HepG2 (cell line): ENCODE data around the gene TIA1. TPM values are rescaled to one million over a fixed set of nuclear protein-coding genes. Genes with fewer than 3 reads are reported as not detected.
A peak's percentile ranks its signal among the peaks of the same experiment; 100 is the strongest.

Experiments
- CCDC6 ChIP-seq: sonication (generic); formaldehyde crosslinking; IDR thresholded peaks from 2 replicates; pipeline ENCODE4 v1.8.1; 2022; ENCODE audit warnings: mild to moderate bottlenecking, missing genetic modification reagents, moderate library complexity
- FIP1L1 ChIP-seq: fragments of 200-400 bp; formaldehyde crosslinking; IDR thresholded peaks from 2 replicates; pipeline ENCODE4 v1.6.1; 2018; ENCODE audit warnings: low read depth, mild to moderate bottlenecking, low read length, moderate library complexity, borderline replicate concordance; ENCODE audit not compliant: insufficient read depth
- FOSL2 ChIP-seq: sonication (generic); formaldehyde crosslinking; IDR thresholded peaks from 2 replicates; pipeline ENCODE4 v1.4.0; 2020; ENCODE audit warnings: missing genetic modification reagents
- GLI4 ChIP-seq: sonication (generic); formaldehyde crosslinking; IDR thresholded peaks from 2 replicates; pipeline ENCODE4 v1.5.1; 2020; ENCODE audit warnings: missing genetic modification reagents, mild to moderate bottlenecking, moderate library complexity, borderline replicate concordance
- HNF4G ChIP-seq, 2 experiments: sonication (generic) in 1 of 2; formaldehyde crosslinking in 1 of 2; IDR thresholded peaks; 2 replicates each; pipeline versions ENCODE4 v1.4.0 to v1.6.1; 2011 to 2020; ENCODE audit warnings: borderline replicate concordance in 2 of 2, low read depth in 2 of 2, mild to moderate bottlenecking in 2 of 2, low read length in 1 of 2, missing genetic modification reagents in 1 of 2, moderate library complexity in 1 of 2
- HNRNPK ChIP-seq: fragments of 200-400 bp; formaldehyde crosslinking; IDR thresholded peaks from 2 replicates; pipeline ENCODE4 v1.6.1; 2018; ENCODE audit warnings: low read length, low read depth, moderate library complexity, mild to moderate bottlenecking; ENCODE audit not compliant: poor library complexity, severe bottlenecking
- IRX3 ChIP-seq: sonication (generic); formaldehyde crosslinking; IDR thresholded peaks from 2 replicates; pipeline ENCODE4 v1.8.1; 2023; ENCODE audit warnings: mild to moderate bottlenecking, low read depth, missing genetic modification reagents, borderline replicate concordance
- MIXL1 ChIP-seq: IDR thresholded peaks from 2 replicates; pipeline ENCODE4 v1.6.1; 2016
- NFATC3 ChIP-seq: sonication (generic); formaldehyde crosslinking; IDR thresholded peaks from 2 replicates; pipeline ENCODE4 v1.5.1; 2020; ENCODE audit warnings: mild to moderate bottlenecking, missing genetic modification reagents
- SIX1 ChIP-seq: sonication (generic); formaldehyde crosslinking; IDR thresholded peaks from 2 replicates; pipeline ENCODE4 v1.4.0; 2020; ENCODE audit warnings: missing genetic modification reagents, borderline replicate concordance
- SMARCE1 ChIP-seq: fragments of 450-650 bp; IDR thresholded peaks from 2 replicates; pipeline ENCODE4 v1.6.1; 2017; ENCODE audit warnings: borderline replicate concordance
- SMYD3 ChIP-seq: sonication (generic); formaldehyde crosslinking; IDR thresholded peaks from 2 replicates; pipeline ENCODE4 v1.8.1; 2023; ENCODE audit warnings: mild to moderate bottlenecking, missing genetic modification reagents
- SP5 ChIP-seq: IDR thresholded peaks from 2 replicates; pipeline ENCODE4 v1.6.1; 2016; ENCODE audit warnings: low read depth, borderline replicate concordance
- TAF1 ChIP-seq: sonication (generic); formaldehyde crosslinking; IDR thresholded peaks from 2 replicates; pipeline ENCODE4 v1.4.0; 2020; ENCODE audit warnings: missing genetic modification reagents
- TEF ChIP-seq: sonication (generic); formaldehyde crosslinking; IDR thresholded peaks from 2 replicates; pipeline ENCODE4 v1.5.0; 2020; ENCODE audit warnings: missing genetic modification reagents
- ZFP36L1 ChIP-seq: sonication (generic); formaldehyde crosslinking; IDR thresholded peaks from 2 replicates; pipeline ENCODE4 v1.8.0; 2022; ENCODE audit warnings: mild to moderate bottlenecking, missing genetic modification reagents, moderate library complexity
- ZHX1 ChIP-seq: sonication (generic); formaldehyde crosslinking; IDR thresholded peaks from 2 replicates; pipeline ENCODE4 v1.8.1; 2022; ENCODE audit warnings: low read depth, mild to moderate bottlenecking, missing genetic modification reagents
- ZMYM4 ChIP-seq: sonication (generic); formaldehyde crosslinking; IDR thresholded peaks from 2 replicates; pipeline ENCODE4 v1.8.1; 2023; ENCODE audit warnings: mild to moderate bottlenecking, missing genetic modification reagents
- ZNF543 ChIP-seq: sonication (generic); formaldehyde crosslinking; IDR thresholded peaks from 2 replicates; pipeline ENCODE4 v1.4.0; 2020; ENCODE audit warnings: mild to moderate bottlenecking, missing genetic modification reagents
- ZNF546 ChIP-seq: sonication (generic); formaldehyde crosslinking; conservative IDR thresholded peaks from 2 replicates; pipeline ENCODE4 v1.8.1; 2023; ENCODE audit warnings: mild to moderate bottlenecking, missing genetic modification reagents
- ZNF570 ChIP-seq: sonication (generic); formaldehyde crosslinking; IDR thresholded peaks from 2 replicates; pipeline ENCODE4 v1.4.0; 2020; ENCODE audit warnings: mild to moderate bottlenecking, missing genetic modification reagents, borderline replicate concordance
- ZNF572 ChIP-seq: sonication (generic); formaldehyde crosslinking; IDR thresholded peaks from 2 replicates; pipeline ENCODE4 v1.5.1; 2020; ENCODE audit warnings: mild to moderate bottlenecking, missing genetic modification reagents
- ZNF615 ChIP-seq: sonication (generic); formaldehyde crosslinking; IDR thresholded peaks from 2 replicates; pipeline ENCODE4 v1.5.0; 2020; ENCODE audit warnings: mild to moderate bottlenecking, missing genetic modification reagents, borderline replicate concordance
- ZNF780A ChIP-seq: sonication (generic); formaldehyde crosslinking; IDR thresholded peaks from 2 replicates; pipeline ENCODE4 v1.8.0; 2022; ENCODE audit warnings: mild to moderate bottlenecking, missing genetic modification reagents, moderate library complexity
- ZNF792 ChIP-seq: IDR thresholded peaks from 2 replicates; pipeline ENCODE4 v1.6.1; 2016
- ZNF850 ChIP-seq: sonication (generic); formaldehyde crosslinking; conservative IDR thresholded peaks from 2 replicates; pipeline ENCODE4 v1.9.0; 2021; ENCODE audit warnings: mild to moderate bottlenecking, missing genetic modification reagents
- ZSCAN30 ChIP-seq: sonication (generic); formaldehyde crosslinking; IDR thresholded peaks from 2 replicates; pipeline ENCODE4 v1.5.0; 2020; ENCODE audit warnings: mild to moderate bottlenecking, missing genetic modification reagents
- polyA plus RNA-seq, 8 experiments: library from polyadenylated mRNA; depleted of rRNA in 3 of 8; stranded (reverse) in 7 of 8; unstranded in 1 of 8; fragments of >200 nt; fragmentation: Illumina TruSeq in 4 of 8; extraction: Trizol in 4 of 8; gene quantifications; 2 replicates each; pipeline versions ENCODE4 v1.2.1 to v1.2.3, GENCODE V29; 2011 to 2016; ENCODE audit warnings: low read depth in 4 of 8, missing spikeins in 1 of 8, mixed read lengths in 1 of 8; ENCODE audit not compliant: insufficient read depth in 1 of 8
- total RNA-seq, 5 experiments: library from RNA; depleted of rRNA; stranded (reverse); fragments of >200 nt; fragmentation: Illumina TruSeq; extraction: Trizol; gene quantifications; 2 replicates each; pipeline ENCODE4 v1.2.3, GENCODE V29; 2016; ENCODE audit warnings: low read depth in 1 of 5

Gene TIA1
- total and polyA plus RNA-seq, 2 of the 13 experiments (the other 11 are each of a cell fraction or from before 2014, with no cell fraction given) = 209 to 319 TPM

GRCh38 chr2:70190418-70191243 lies 57.8 kb downstream of the TIA1 start, which contains the start of gene C2orf42 (continued):
- TF ChIP-seq IRX3 (CRISPR knock-in tag) (no peak), ZNF546 (no peak; the same call in 1 of the 2 replicates), ZNF543 (CRISPR knock-in tag) (peak; percentile 90), ZFP36L1 (CRISPR knock-in tag) (0 out of 2 replicates have a peak, but pooled peaks have one; percentile 48), CCDC6 (CRISPR knock-in tag) (peak; percentile 76; the same call in 1 of the 2 replicates), FIP1L1 (peak; percentile 60; the same call in 1 of the 2 replicates), SIX1 (CRISPR knock-in tag) (no peak), ZNF850 (CRISPR knock-in tag) (no peak), ZNF570 (CRISPR knock-in tag) (no peak), ZNF572 (CRISPR knock-in tag) (peak; percentile 84; the same call in 1 of the 2 replicates), ZSCAN30 (CRISPR knock-in tag) (no peak), TEF (CRISPR knock-in tag) (peak; percentile 23), SMARCE1 (no peak), ZHX1 (CRISPR knock-in tag) (peak; percentile 91; the same call in 1 of the 2 replicates), HNRNPK (peak; percentile 53), TAF1 (CRISPR knock-in tag) (peak; percentile 97), MIXL1 (CRISPR knock-in tag) (0 out of 2 replicates have a peak, but pooled peaks have one; percentile 28), SMYD3 (CRISPR knock-in tag) (no peak), FOSL2 (CRISPR knock-in tag) (peak; percentile 57), SP5 (peak; percentile 46; the same call in 1 of the 2 replicates), NFATC3 (CRISPR knock-in tag) (peak; percentile 75; the same call in 1 of the 2 replicates), ZNF780A (no peak), GLI4 (peak; percentile 20; the same call in 1 of the 2 replicates), ZNF615 (no peak), HNF4G (IDR thresholded peaks at IDR 0.05; ENCODE audit: borderline replicate concordance, low read depth, low read length) (no peak), HNF4G (CRISPR knock-in tag; IDR thresholded peaks at IDR 0.05; ENCODE audit: borderline replicate concordance, low read depth) (peak; percentile 76), ZNF792 (peak; percentile 79), ZMYM4 (CRISPR knock-in tag) (peak; percentile 84)
